ENCODE measurements around the gene TPD52L3.

DNA sequence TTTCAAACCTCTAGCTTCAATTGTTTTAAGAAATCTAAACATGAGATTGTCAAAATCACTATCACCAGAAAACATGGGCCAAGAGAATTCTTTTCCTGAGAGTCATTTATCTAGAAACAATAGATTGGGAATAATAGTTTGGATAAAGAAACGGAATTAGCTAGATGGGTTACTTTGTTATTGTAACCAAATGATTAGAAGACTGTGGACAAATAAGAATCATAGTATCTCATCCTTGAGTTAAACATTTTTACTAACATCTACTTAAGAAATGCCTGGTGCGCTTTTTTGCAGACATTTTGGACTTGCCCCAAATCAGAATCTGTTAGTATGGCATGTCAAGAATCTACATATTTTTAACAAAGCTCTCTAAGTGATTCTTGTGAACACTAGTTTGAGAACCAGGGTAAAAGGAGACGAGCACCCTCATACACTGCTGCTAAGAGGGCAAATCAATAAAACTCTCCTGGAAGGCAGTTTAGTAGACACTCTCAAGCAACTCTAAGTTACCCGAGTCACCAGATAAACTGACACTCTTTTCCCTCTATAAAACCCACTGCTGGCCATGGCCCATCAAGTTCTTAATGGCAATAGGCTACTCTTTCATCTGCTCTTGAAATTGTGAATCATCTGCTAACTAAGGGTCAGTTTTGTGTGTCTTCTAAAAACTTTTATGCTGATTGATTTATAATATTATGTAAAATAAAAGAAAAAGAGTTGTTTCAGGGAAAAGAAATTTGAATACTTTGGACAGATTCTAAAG lies 39.1 kb downstream of the TPD52L3 start:
- TF ChIP-seq, protein P1, sequence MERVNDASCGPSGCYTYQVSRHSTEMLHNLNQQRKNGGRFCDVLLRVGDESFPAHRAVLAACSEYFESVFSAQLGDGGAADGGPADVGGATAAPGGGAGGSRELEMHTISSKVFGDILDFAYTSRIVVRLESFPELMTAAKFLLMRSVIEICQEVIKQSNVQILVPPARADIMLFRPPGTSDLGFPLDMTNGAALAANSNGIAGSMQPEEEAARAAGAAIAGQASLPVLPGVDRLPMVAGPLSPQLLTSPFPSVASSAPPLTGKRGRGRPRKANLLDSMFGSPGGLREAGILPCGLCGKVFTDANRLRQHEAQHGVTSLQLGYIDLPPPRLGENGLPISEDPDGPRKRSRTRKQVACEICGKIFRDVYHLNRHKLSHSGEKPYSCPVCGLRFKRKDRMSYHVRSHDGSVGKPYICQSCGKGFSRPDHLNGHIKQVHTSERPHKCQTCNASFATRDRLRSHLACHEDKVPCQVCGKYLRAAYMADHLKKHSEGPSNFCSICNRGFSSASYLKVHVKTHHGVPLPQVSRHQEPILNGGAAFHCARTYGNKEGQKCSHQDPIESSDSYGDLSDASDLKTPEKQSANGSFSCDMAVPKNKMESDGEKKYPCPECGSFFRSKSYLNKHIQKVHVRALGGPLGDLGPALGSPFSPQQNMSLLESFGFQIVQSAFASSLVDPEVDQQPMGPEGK (CRISPR knock-in tag; IDR thresholded peaks at IDR 0.05; ENCODE audit: borderline replicate concordance) = no peak
- no peak for TF ChIP-seq SNAI2 (CRISPR knock-in tag; IDR thresholded peaks at IDR 0.05)
- TF ChIP-seq CSDC2 (CRISPR knock-in tag; IDR thresholded peaks at IDR 0.05) = no peak
- no peak for TF ChIP-seq ARNTL (CRISPR knock-in tag; IDR thresholded peaks at IDR 0.05; ENCODE audit: borderline replicate concordance, low read depth)
- TF ChIP-seq ZNF565 (CRISPR knock-in tag; conservative IDR thresholded peaks at IDR 0.05; ENCODE audit: low read depth) = no peak
- no peak for TF ChIP-seq RARB (CRISPR knock-in tag; IDR thresholded peaks at IDR 0.05)
- no peak for TF ChIP-seq ZNF70 (CRISPR knock-in tag; IDR thresholded peaks at IDR 0.05)

Measured in SK-N-SH treated with all-trans-retinoic acid at 6 μM for 48 hours (cell line).